GM19452 (cell line): ENCODE results near the gene EVL.

ENCODE experiments used
- ATAC-seq: cut with Tn5 transposase; IDR thresholded peaks from one replicate; pipeline ENCODE4 v1.9.1; 2021; ENCODE audit not compliant: unreplicated experiment

The EVL gene

GRCh38 chr14:100107236-100107635 lies 42.0 kb downstream of the EVL start:
- ATAC-seq, result no peak

- ATAC-seq, result peak; percentile 72
These were observed 43.0 kb downstream of the EVL start for GRCh38 chr14:100108042-100108825.

- ATAC-seq, result no peak
These were observed 43.8 kb downstream of the EVL start for GRCh38 chr14:100108840-100109593.

GRCh38 chr14:100109594-100109955 lies 44.4 kb downstream of the EVL start:
- ATAC-seq, result no peak

GRCh38 chr14:100110816-100111215 lies 45.6 kb downstream of the EVL start:
- no peak for ATAC-seq

- no peak for ATAC-seq
These were observed 46.9 kb downstream of the EVL start for GRCh38 chr14:100111931-100112704.

- no peak for ATAC-seq
These were observed 49.0 kb downstream of the EVL start for GRCh38 chr14:100114109-100114765.

GRCh38 chr14:100115236-100115635 lies 50.0 kb downstream of the EVL start:
- no peak for ATAC-seq

- ATAC-seq, result no peak
These were observed 50.5 kb downstream of the EVL start for GRCh38 chr14:100115726-100116125.

- ATAC-seq, result no peak
These were observed 50.9 kb downstream of the EVL start for GRCh38 chr14:100116134-100116533.

GRCh38 chr14:100117026-100117425 lies 51.8 kb downstream of the EVL start:
- no peak for ATAC-seq

- ATAC-seq, result no peak
These were observed 52.6 kb downstream of the EVL start for GRCh38 chr14:100117633-100118395.

GRCh38 chr14:100118396-100119011 lies 53.3 kb downstream of the EVL start:
- ATAC-seq, result no peak

- ATAC-seq, result no peak
These were observed 54.0 kb downstream of the EVL start for GRCh38 chr14:100119251-100119650.

- no peak for ATAC-seq
These were observed 55.5 kb downstream of the EVL start for GRCh38 chr14:100120522-100121269.

- ATAC-seq, result no peak
These were observed 56.6 kb downstream of the EVL start for GRCh38 chr14:100121643-100122480.

GRCh38 chr14:100122481-100123223 lies 57.4 kb downstream of the EVL start:
- no peak for ATAC-seq

- no peak for ATAC-seq
These were observed 58.4 kb downstream of the EVL start for GRCh38 chr14:100123618-100124017.
